Measurements from ENCODE around the gene ZNF276.
A peak's percentile ranks its signal among the peaks of the same experiment; 100 is the strongest.
"Not testable (repeated sequence)": the region's sequence is repeated elsewhere in the genome, so short reads cannot be mapped to it uniquely, and the experiment has no call there.

The ZNF276 gene

DNA sequence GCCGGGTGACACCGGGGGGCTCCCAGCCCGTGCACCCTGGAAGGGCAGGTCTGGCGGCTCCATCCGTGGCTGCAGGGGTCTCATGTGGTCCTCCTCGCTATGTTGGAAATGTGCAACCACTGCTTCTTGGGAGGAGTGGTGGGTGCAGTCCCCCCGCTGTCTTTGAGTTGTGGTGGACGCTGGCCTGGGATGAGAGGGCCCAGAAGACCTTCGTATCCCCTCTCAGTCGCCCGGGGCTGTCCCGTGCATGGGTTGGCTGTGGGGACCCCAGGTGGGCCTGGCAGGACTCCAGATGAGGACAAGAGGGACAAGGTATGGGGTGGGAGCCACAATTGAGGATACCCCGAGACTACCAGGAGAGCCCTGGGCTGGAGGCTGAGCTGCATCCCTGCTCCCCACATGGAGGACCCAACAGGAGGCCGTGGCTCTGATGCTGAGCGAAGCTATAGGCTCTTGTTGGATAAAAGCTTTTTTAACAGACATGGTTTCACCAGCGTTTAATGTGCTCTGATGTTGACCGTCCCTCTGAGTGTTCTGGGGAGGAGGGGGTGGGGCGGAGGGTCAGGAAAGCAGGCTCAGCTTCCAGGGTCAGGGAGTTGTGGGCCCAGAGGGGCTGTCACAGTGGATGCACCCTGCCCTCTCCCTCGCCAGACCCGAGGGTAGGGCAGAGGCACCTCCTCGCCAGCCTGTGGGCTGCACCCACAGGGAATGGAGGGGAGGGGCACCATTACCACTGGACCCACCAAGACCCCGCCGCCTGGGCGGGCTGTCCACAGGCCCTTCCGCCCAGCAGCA, 25.3 kb upstream of the ZNF276 start:
- no peak for DNase-seq

DNA sequence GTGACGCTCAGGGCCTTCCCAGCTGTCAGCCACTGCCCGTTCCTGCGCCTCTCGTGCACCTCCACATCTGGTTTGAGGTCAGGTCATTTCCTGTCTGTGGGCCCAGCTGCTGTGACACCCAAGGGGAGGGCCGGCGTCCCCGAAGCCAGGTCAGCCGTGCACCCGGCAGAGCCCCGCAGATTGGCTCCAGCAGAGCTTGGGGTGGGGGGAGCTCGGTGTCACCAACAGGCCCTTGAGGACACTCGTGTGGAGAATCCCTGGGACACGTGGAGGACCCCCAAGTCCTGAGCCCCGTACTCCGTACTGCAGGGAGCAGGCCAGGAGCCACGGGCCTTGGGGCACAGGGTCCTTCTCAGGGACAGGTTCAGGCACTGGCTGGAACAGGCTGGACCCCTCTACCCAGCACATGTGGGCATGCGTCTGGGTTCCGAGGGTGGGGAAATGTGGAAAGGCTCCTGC, 24.6 kb upstream of the ZNF276 start:
- DNase-seq = peak in 1 of 2 experiments; percentile 47

DNA sequence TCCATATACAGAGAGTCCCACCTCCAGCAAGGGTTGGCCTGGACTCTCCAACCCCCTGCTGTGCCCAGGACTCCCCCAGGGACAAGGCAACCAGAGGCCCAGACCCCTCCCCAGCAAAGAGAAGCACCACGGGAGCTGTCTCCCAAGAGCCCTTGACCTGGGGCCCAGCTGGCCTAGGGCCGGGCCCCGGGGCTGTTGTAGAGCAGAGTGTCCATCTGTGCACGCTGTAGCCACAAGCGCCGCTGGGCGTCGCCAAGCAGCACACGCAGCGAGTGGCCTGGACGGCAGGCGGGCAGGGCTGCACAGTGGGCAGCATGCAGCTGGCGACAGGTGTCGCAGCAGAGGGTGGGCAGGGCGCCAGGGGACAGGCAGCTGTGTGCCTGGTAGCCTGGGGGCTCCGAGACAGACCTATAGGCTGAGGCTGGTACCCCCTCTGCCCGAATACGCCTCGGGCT, 24.1 kb upstream of the ZNF276 start:
- peak in 1 of 2 experiments; percentile 17 for DNase-seq

DNA sequence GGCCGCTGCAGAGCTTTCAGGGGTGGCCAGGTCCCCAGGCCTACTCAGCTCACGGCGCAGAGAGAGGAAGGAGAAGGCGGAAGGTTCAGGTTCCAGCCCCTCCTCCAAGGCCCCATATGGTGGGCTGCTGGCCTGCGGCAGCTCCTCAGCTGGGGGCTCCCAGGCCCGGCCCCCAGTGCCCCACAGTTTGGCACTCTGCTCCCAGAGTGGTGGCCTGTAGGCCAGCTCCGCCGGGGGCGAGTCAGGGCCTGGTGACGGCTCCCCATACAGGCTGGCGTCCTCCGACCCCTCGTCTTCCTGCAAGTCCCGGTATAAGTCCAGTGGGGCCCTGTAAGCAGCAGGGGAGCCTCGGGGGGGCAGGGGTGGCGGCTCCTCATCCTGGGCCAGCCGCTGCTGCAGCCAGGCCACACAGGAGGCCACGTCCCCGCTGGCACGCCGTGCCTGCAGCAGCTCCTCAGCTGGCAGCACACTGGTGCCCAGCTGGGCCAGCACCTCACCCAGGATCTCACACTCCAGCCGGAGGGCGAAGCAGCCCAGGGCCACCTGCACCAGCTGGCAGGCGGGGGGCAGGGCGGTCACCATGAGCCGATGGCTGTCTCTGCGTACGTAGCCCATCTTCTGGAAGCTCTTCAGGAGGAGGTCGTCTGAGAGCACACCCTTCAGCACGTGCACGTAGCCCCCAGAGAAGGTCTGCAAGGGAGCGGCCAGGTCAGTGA, 23.6 kb upstream of the ZNF276 start:
- DNase-seq = peak in 1 of 2 experiments; percentile 20

DNA sequence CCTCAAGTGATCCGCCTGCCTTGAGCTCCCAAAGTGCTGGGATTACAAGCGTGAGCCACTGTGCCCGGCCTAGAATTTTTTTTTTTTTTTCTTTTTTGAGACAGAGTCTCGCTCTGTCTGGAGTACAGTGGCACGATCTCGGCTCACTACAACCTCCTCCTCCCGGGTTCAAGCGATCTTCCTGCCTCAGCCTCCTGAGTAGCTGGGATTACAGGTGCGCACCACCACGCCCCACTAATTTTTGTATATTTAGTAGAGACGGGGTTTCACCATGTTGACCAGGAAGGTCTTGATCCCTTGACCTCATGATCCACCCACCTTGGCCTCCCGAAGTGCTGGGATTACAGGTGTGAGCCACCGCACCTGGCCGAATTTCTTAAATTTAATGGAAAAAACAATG, 22.6 kb upstream of the ZNF276 start:
- DNase-seq = not testable (repeated sequence)

DNA sequence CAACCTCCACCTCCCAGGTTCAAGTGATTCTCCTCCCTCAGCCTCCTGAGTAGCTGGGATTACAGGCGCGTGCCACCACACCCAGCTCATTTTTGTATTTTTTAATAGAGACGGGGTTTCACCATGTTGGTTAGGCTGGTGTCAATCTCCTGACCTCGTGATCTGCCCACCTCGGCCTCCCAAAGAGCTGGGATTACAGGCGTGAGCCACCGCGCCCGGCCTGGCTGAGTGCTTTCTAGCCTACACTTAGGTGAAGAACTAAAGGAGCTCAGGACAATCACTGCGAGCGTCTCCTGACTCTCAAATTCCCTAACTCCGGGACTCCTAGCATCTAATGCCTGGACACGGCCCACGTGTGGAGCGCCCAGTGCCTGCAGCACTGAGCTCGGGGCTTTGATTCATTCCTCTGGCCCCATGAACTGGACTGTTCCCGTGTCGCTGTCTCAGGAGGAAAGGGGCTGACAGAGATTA, 21.7 kb upstream of the ZNF276 start:
- DNase-seq = not testable (repeated sequence)

DNA sequence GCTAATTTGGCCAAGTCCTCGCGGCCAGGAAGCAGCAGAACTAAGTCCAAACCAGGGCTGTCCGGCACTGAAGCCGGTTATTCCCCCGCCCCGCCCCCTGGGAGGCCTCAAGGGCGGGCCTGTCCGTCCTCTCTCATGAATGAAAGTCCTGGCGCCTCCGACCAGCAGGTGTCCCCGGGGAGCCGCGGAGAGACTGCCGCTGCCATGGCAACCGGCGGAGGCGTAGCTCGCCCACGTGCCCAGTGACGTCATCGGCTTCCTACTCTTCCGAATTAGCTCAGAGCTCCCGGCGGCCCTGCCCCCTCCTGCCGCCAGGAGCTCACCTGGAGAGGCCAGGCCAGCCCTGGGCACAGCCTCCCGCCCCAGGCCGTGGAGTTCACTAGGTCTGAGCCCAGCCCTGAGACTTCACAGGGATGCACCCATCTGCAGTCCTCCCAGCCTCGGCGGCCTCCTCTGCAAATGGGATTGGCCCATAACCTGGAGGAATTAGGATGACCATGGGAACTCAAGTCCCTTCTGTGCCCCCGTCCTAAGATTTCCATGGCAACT, 21.2 kb upstream of the ZNF276 start:
- peak; percentile 97 to 98 for DNase-seq

DNA sequence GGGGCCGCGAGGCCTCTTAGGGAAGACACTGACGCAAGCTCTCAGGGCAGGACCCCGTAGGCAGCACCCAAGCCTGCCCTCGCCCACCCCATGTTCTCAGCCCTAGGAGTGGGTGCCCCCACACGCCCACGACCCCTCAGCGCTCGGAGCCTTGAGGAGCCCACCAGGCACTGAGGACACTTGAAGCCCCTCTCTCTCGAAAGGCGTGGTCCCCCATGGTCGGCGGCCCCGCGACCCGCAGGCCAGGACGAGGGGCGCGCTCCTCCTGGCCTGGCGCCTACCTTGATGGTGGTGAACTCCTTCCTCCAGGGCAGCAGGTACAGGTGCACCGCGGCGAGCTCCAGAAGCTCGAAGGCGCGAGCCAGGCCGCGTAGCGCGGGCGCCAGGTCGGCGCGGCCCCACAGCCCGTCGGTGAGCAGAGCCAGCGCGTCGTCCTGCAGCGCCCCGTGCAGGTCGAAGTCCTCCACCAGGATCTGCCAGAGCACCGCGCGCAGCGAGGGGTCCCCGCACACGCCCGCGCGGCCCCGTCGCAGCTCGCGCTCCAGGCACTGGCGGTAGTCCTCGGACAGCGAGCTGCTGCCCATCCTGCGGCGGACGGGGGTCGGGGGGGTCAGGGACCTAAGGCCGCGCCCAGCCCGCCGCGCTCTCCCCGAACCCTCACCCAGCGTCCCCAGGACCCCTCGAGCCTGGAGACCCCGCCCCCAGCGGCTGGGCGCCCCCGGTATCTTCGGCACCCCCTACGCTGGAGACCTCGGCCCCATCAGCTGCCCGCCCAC, 20.5 kb upstream of the ZNF276 start:
- DNase-seq = peak; percentile 58 to 69

DNA sequence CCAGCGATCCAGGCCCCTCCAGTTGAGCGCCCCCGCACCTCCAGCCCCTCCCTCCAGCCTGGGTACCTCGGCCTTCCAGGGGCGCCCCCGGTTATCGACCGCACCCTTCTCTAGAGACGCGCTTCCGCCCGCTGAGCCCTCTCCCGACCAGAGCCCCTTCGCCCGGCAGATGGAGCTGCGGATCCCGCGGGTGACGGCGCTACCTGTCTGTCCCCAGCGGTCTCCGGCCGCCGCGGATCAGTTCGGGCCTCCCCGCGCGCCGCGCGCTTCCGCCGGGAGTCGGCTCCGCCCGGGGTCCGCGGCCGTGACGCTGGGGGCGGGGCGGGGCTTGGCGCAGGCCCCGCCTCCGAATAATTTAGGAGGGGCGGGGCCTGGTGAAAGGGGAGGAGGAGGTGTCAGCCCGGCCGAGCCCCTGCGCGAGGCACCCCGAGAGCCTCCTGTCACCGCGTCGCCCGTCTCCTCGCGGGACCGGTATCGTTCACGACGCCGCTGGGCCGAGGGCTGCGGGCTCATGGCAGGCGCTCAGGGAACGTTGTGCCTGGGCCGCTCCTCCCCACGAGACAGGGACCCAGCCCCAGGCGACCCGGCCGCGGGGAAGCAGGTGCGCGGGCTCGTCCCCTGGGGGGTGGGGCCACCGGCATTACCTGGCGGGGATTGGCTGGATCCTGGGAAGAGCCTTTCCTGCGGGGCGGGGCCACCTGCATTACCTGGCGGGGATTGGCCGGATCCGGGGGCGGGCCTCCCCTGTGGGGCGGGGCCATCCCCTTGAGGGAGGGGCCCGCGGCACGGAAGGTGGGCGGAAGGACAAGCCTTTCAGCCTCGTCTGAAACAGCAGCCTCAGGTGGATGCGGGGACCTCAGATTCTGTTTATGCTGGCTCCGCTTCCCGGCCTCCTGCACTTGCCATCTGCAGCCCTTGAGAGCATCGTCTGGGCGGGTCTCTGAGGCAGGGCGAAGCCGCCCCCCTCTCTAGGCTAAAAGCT, 19.6 kb upstream of the ZNF276 start, which contains the start of gene SPATA2L:
TSS of gene SPATA2L (minus strand) at position 281 of the 982 bp plus-strand sequence. CDS start 473 bp downstream, outside the sequence.
- DNase-seq = peak; percentile 98 to 99

DNA sequence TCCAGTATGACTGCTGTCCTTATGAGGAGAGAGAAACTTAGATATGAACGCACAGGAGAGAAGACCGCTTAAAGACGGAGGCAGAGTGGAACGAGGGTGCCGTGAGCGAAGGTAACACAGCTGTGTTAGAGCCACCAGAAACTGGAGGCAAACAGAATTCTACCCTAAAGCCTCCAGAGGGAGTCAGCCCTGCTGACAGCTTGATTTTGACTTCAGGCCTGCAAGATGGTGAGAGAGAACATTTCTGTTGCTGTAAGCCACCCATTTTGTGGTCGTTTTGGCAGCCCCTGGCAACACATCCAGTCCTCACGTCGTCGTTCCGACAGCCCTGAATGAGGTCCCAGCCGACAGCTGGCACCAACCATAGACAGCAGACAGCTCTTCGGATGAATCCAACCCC, 17.1 kb upstream of the ZNF276 start:
- DNase-seq = no peak

DNA sequence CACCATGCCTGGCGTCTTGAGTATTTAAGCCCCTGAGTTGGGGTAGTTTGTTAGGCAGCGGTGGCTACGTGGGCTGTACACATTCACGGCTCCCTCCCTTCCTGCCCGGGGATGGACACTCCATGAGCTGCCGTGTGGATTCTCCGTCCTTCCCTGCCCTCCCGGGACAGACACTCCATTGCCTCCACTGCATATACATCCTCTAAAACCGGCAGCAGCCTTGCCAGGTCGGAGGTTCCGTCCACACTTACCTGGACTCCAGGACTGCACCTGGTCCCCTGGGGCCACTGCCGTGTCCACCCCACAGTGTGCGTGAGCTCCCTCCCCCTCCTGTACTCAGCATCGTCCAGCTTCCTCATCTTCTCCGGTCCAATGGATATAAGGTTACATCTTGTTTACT, 16.3 kb upstream of the ZNF276 start:
- DNase-seq = no peak

DNA sequence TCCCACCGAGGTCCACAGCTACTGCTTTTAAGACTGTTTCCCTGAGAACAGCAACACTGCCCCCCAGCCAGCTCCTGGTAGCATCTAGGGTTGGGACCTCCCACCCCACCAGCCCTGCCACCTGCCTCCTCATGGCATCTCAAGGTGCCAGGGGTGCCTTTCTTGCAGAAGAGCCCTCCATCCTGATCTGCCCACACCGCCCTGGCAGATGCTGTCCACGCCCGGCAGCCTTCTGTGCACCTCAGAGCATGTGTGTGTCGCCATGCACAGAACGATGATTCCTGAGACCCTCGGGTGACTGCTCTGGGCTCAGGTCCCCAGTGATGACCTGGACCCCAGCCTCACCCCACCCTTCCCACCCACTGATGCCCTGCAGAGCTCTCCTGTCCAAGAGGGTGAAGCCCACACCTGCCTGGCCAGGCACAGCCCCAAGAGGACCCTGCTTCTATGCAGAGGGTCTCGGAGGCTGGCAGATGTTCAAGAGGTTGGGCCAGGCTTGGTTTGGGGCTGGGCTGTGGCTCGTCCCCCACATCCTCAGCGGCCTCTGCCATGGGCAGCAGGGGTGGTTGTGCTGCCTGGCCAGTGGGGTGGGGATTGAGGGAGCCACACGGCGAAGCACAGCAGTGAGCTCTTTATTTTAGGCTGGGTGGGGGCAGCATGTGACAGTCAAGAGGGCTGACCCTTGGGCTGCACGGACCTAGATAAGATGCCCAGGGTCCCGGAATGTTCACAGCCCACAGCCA, 14.6 kb upstream of the ZNF276 start:
- no peak for DNase-seq

DNA sequence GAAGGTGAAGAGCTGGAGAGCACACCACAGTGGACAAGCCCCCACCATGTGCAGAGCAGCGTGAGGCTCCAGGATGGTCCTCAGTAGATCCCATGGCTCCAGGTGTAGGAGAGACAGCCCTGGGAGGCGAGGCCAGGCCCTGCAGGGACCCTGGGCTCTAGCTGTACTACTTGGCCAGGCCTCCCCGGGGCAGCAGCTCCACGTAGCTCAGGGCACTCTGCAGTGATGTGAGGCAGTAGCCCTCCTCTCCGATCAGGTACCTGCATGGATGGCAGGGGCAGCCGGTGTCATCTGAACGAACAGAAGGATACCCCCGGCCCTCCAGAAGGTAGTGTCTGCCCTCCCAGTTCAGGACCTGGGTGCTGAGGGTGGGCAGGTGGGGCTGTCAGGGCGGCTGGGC, 13.6 kb upstream of the ZNF276 start:
- DNase-seq = no peak

DNA sequence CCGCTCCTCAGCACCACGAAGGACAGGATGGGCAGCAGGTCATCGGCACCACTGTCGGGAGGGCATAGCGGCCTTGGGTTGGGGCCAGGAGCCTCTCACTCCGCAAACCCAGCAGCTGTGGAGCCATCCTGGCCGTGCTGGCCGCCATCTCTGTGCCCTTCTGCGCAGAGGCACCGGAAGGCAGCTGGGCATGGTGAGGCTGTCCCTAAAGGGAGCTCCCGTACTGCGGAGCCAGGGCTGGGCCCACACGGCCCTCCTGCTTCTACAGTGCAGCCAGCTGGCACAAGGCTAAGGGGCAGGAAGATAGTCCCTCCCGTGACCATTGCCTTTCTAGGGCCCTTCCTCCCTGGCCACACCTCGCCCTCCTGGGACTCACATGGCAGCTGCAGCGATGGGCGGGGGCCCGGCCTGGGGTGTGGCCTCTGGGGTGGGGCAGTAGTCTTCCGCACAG, 12.8 kb upstream of the ZNF276 start:
- no peak for DNase-seq

DNA sequence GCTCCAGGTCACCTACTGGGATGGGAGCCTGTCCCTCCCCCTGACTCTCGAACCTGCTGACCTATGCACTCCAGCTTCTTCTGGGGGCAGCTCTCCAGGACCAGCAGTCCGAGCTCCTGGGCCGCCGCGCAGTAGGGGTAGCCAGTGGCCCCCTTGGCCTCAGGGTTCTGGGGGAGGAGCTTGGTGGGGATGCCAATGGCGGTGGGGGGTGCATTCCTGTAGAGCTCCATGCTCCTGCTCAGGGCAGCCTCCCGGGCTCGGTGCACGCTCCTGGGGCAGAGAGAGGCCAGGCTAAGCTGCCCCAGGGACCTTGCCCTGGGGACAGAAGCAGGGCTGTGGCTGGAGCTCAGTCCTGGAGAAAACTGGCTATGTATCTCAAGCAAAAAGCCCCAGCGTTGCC, 12.2 kb upstream of the ZNF276 start:
- no peak for DNase-seq

DNA sequence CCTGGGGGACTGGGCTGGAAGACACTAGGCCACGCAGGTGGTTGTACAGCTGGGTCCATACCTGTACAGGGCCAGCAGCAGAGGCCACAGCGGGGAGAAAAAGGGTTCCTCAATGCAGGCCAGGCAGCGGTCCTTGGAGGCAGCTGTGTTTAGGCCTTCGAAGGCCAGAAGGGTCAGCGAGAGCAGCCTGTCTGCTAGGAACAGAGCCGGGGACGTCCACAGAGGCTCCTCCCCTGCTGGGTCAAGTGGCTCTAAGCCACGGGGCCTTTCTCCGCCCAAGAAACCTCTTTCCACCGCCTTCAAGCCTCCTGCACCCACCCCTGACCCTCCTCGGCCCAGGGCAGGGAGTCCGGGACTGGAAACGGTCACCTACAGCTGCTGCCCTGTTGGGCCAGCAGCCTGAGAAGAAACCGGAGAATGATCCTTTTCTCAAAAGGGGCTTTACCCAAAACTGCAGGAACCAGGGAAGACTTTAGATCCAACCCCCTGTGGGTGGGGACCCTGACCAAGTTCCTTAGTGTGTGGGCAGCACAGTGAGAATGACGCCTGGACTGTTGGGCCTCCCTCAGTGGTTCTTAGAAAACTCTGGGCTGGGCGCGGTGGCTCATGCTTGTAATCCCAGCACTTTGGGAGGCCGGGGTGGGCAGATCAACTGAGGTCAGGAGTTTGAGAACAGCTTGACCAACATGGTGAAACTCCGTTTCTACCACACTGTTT, 11.5 kb upstream of the ZNF276 start:
- DNase-seq = no peak

DNA sequence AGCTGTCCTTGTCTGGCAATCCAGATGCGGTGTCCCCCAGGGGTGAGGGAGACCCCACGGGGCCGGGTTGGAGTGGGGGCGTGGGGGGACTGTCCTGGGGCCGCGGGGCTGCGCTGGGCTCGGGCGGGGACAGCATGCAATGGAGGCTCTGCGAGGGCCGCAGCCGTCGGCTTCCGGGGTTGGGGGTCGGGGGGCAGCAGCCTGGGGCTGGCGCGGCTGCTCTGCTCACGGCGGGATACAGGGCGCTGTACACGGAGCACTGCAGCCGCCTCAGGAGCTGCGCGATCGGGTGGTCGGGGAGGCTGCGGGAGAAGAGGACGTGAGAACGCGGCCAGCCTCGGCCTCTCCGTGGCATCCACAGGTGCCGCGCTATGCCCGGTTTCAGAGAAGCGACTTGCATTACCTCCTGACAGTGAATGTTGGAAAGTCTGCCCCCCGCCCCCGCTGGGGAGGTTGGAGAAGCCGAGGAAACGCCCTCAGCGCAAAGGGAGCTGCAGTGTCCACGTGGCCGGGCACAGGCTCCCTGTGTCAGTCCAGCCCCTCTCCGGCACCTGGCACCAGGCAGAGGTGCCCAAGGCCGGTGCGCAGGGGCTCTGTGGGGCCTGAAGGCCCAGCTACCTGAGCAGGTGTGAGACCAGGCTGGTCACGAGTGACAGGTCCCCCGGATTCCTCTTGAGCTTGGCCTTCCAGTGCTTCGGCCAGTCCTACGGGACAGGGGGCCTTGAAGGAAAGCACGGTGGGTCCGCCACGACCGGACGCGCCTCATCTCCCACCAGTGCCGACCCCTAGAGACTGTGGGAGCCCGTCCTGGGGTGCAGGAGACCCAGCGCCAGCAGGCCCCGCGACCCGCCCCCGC, 10.4 kb upstream of the ZNF276 start:
- no peak for DNase-seq

DNA sequence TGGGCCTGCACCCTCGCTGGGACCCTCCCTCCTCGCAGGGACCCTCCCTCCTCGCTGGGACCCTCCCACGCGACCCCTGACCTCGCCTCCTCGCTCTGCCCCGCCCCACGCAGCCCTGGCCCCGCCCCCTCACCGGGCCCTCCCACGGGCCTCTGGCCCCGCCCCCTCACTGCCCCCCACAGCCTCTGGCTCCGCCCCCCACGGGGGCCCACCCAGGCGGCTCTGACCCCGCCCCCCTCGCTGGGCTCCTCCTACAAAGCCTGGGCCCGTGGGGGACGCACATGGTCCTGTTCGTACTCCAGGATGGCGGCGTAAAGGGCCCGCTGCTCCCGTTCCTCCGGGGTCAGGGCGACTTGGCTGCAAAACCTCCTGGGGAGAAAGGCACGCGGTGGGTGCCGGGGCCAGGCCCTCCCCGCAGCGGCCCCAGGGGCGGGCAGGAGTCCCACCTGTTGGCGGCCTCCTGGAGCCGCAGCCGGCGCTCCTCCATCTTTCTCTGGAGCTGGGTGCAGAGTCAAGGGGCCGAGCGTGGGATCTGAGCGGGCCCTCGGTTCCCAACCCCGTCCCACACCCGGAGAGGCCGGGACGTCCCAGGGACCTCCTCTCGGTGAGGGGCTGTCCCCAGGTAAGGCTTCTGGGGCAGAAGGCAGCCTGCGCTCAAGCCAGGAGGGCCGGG, 9.6 kb upstream of the ZNF276 start:
- peak; percentile 90 to 92 for DNase-seq

All from activated T-cell treated with anti-CD3 and anti-CD28 coated beads, Interleukin-2, amount 50 U/mL, for 48 hours (primary cell).